ENCODE results near the gene GJB2. TPM values are rescaled to one million over a fixed set of nuclear protein-coding genes. Genes with fewer than 3 reads are reported as not detected.

GJB2 gene
- total and polyA plus RNA-seq, 10 of the 15 experiments (the other 5 are each of a cell fraction or from before 2014, with no cell fraction given): 0.07 to 0.59 (median 0.31) TPM; not detected in 1

DNA sequence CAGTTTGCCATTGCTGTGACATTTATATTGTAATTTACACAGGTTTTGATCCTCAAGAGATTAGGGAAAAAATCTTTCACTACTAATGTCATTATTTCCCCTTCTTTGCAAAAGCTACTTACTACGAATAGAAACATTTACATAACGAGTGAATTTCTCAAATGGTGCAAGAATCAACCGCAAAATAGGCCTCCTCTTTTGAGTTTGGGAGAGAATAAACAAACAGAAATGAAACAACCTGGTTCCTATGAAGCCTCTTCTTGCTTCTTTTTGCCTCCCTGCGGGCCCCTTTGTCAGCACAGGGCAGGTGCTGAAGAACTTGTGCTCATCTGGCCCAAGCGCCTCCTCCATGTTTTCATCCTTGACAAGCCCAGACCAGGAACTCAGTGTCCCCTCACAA is 21.8 kb downstream of the GJB2 start:
- no peaks in the 10 kb centered on the region for H3K36me3 ChIP-seq (ENCODE audit: control insufficient read depth in 2 of 2, insufficient read depth in 2 of 2, low read length in 1 of 2)
- H3K27ac ChIP-seq (ENCODE audit: control insufficient read depth, insufficient read depth): no peak overlapping the region
- RAD21 ChIA-PET (ENCODE audit: unreplicated experiment): no interaction called here
- intact Hi-C loops (cut with micrococcal nuclease; ENCODE audit: unreplicated experiment) (no loop called here), in situ Hi-C loops (cut with MboI) (no loop called here)
- no peak for FAIRE-seq
- whole genome bisulfite sequencing (ENCODE audit: insufficient coverage, insufficient replicate concordance, low lambda C conversion rate, missing lambda C conversion rate): 69% methylated on average over 5 of the region's 5 CpGs
- SMC1A ChIA-PET (ENCODE audit: uncharacterized antibody, unreplicated experiment): no interaction called here
- peaks cover 0 to 3% of the 10 kb centered on the region in 2 experiments; a peak in 1 of 4 replicates for H3K27me3 ChIP-seq (replicated peaks in 1 of 2; ENCODE audit: control insufficient read depth in 2 of 2, insufficient read depth in 2 of 2, low read length in 1 of 2)
- POLR2A ChIA-PET: no interaction called here
- TF ChIP-seq CBX3 (IDR thresholded peaks at IDR 0.05; ENCODE audit: borderline replicate concordance, low read depth) (no peak), IKZF1 (conservative IDR thresholded peaks at IDR 0.05) (no peak), ATF7 (IDR thresholded peaks at IDR 0.05; ENCODE audit: low read depth) (no peak)
- H3K9me3 ChIP-seq (replicated peaks; ENCODE audit: control insufficient read depth, insufficient read depth, low read length): no peaks in the 10 kb centered on the region
- no TSS peak for BruUV-seq (replicated peaks)
- H4K20me1 ChIP-seq (ENCODE audit: control insufficient read depth, insufficient read depth): no peaks in the 10 kb centered on the region
- ATAC-seq: no peak
- DNase-seq (ENCODE audit: low read depth, low spot score): no peak
- H3K4me1 ChIP-seq (ENCODE audit: control insufficient read depth, insufficient read depth, low read length): peaks cover 8% of the 10 kb centered on the region
- H3K9ac ChIP-seq (ENCODE audit: control insufficient read depth, insufficient read depth, low read length): no peak overlapping the region
- H2AFZ ChIP-seq (ENCODE audit: control insufficient read depth, low read depth, low read length): no peak overlapping the region
- H3K79me2 ChIP-seq (ENCODE audit: control insufficient read depth, insufficient read depth, low read length): no peaks in the 10 kb centered on the region
- CTCF ChIA-PET: no interaction called here
- no peak overlapping the region for H3K4me3 ChIP-seq
- H3K4me2 ChIP-seq (ENCODE audit: control insufficient read depth, insufficient read depth): no peak overlapping the region

DNA sequence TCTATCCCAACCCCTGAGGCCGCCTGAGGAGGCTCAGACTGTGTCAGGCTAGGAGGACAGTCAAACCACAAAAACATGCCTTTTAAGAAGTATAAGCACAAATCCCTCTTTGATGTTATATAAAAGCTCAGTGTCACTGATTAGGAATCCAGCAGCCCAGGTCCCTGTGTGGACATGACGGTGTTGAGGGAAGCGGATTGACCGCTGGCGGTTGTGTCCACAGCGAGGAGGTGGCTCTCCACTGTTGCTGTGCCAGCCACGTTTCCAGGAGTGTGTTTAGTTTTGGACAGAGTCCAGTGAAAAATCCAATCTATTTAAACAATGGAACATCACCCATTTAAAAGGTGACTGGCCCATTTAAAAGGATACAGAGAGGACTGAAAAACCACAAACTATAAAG is 24.3 kb downstream of the GJB2 start:
- ChIA-PET POLR2A (no interaction called here), CTCF (interaction anchor here (0.8 kb wide), 1 partner anchor 102 kb away, joined by 3 read pairs; no protein-coding TSS in a partner anchor), RAD21 (ENCODE audit: unreplicated experiment) (no interaction called here), SMC1A (ENCODE audit: uncharacterized antibody, unreplicated experiment) (interaction anchor here (1.0 kb wide), 1 partner anchor 29 kb away, joined by 3 read pairs; no protein-coding TSS in a partner anchor)
- Histone ChIP-seq H3K79me2 (ENCODE audit: control insufficient read depth, insufficient read depth, low read length) (no peaks in the 10 kb centered on the region), H3K4me1 (ENCODE audit: control insufficient read depth, insufficient read depth, low read length) (peaks cover 3% of the 10 kb centered on the region; the same call in 1 of the 2 replicates), H3K9ac (ENCODE audit: control insufficient read depth, insufficient read depth, low read length) (no peak overlapping the region), H3K9me3 (replicated peaks; ENCODE audit: control insufficient read depth, insufficient read depth, low read length) (no peaks in the 10 kb centered on the region), H3K4me2 (ENCODE audit: control insufficient read depth, insufficient read depth) (no peak overlapping the region), H3K27ac (ENCODE audit: control insufficient read depth, insufficient read depth) (no peak overlapping the region), H2AFZ (ENCODE audit: control insufficient read depth, low read depth, low read length) (no peak overlapping the region), H3K27me3 (replicated peaks in 1 of 2; ENCODE audit: control insufficient read depth in 2 of 2, insufficient read depth in 2 of 2, low read length in 1 of 2) (peaks cover 0 to 3% of the 10 kb centered on the region in 2 experiments; a peak in 1 of 4 replicates), H4K20me1 (ENCODE audit: control insufficient read depth, insufficient read depth) (no peaks in the 10 kb centered on the region), H3K4me3 (no peak overlapping the region), H3K36me3 (ENCODE audit: control insufficient read depth in 2 of 2, insufficient read depth in 2 of 2, low read length in 1 of 2) (no peaks in the 10 kb centered on the region)
- ATAC-seq (no peak), FAIRE-seq (no peak), DNase-seq (ENCODE audit: low read depth, low spot score) (no peak)
- in situ Hi-C loops (cut with MboI) (no loop called here), intact Hi-C loops (cut with micrococcal nuclease; ENCODE audit: unreplicated experiment) (no loop called here)
- WGBS (ENCODE audit: insufficient coverage, insufficient replicate concordance, low lambda C conversion rate, missing lambda C conversion rate): 59% methylated on average over 7 of the region's 7 CpGs
- BruUV-seq (replicated peaks): no TSS peak
- TF ChIP-seq YY1 (IDR thresholded peaks at IDR 0.05; ENCODE audit: low read depth, low read length) (no peak), FOXM1 (IDR thresholded peaks at IDR 0.05; ENCODE audit: low read depth, low read length) (no peak), POLR2AphosphoS2 (IDR thresholded peaks at IDR 0.05; ENCODE audit: low read depth, low read length) (no peak), ZNF384 (IDR thresholded peaks at IDR 0.05; ENCODE audit: borderline replicate concordance, low read depth, low read length) (no peak), BHLHE40 (IDR thresholded peaks at IDR 0.05; ENCODE audit: borderline replicate concordance in 1 of 2, low read depth in 2 of 2, low read length in 1 of 2) (no peak), WRNIP1 (IDR thresholded peaks at IDR 0.05; ENCODE audit: borderline replicate concordance, low read depth, low read length) (no peak), RFX5 (IDR thresholded peaks at IDR 0.05; ENCODE audit: low read depth, low read length) (no peak), SREBF1 (IDR thresholded peaks at IDR 0.05; ENCODE audit: low read length) (no peak), LARP7 (IDR thresholded peaks at IDR 0.05) (no peak)
- TF ChIP-seq, protein P1, sequence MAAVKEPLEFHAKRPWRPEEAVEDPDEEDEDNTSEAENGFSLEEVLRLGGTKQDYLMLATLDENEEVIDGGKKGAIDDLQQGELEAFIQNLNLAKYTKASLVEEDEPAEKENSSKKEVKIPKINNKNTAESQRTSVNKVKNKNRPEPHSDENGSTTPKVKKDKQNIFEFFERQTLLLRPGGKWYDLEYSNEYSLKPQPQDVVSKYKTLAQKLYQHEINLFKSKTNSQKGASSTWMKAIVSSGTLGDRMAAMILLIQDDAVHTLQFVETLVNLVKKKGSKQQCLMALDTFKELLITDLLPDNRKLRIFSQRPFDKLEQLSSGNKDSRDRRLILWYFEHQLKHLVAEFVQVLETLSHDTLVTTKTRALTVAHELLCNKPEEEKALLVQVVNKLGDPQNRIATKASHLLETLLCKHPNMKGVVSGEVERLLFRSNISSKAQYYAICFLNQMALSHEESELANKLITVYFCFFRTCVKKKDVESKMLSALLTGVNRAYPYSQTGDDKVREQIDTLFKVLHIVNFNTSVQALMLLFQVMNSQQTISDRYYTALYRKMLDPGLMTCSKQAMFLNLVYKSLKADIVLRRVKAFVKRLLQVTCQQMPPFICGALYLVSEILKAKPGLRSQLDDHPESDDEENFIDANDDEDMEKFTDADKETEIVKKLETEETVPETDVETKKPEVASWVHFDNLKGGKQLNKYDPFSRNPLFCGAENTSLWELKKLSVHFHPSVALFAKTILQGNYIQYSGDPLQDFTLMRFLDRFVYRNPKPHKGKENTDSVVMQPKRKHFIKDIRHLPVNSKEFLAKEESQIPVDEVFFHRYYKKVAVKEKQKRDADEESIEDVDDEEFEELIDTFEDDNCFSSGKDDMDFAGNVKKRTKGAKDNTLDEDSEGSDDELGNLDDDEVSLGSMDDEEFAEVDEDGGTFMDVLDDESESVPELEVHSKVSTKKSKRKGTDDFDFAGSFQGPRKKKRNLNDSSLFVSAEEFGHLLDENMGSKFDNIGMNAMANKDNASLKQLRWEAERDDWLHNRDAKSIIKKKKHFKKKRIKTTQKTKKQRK (IDR thresholded peaks at IDR 0.05; ENCODE audit: low read depth, low read length): no peak
- TF ChIP-seq, protein P2, sequence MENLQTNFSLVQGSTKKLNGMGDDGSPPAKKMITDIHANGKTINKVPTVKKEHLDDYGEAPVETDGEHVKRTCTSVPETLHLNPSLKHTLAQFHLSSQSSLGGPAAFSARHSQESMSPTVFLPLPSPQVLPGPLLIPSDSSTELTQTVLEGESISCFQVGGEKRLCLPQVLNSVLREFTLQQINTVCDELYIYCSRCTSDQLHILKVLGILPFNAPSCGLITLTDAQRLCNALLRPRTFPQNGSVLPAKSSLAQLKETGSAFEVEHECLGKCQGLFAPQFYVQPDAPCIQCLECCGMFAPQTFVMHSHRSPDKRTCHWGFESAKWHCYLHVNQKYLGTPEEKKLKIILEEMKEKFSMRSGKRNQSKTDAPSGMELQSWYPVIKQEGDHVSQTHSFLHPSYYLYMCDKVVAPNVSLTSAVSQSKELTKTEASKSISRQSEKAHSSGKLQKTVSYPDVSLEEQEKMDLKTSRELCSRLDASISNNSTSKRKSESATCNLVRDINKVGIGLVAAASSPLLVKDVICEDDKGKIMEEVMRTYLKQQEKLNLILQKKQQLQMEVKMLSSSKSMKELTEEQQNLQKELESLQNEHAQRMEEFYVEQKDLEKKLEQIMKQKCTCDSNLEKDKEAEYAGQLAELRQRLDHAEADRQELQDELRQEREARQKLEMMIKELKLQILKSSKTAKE (IDR thresholded peaks at IDR 0.05; ENCODE audit: low read depth, poor library complexity, severe bottlenecking): no peak

Measured in GM12878 (cell line).